ENCODE results near the gene GSTK1. TPM values are rescaled to one million over a fixed set of nuclear protein-coding genes. Genes with fewer than 3 reads are reported as not detected.

The GSTK1 gene
- total and polyA plus RNA-seq, 8 donors: 71.8 to 305 (median 152) TPM

GRCh38 chr7:143295870-143296269 lies 32.6 kb downstream of the GSTK1 start:
- no peak overlapping the region for H3K4me3 ChIP-seq
- H3K27me3 ChIP-seq: no peaks in the 10 kb centered on the region
- H3K4me1 ChIP-seq: peaks cover 12 to 54% (median 26%) of the 10 kb centered on the region in 4 donors
- TF ChIP-seq EP300 (IDR thresholded peaks at IDR 0.05): no peak
- TF ChIP-seq POLR2AphosphoS5 (IDR thresholded peaks at IDR 0.05): no peak
- TF ChIP-seq POLR2A (IDR thresholded peaks at IDR 0.05): no peak
- TF ChIP-seq, protein P1, sequence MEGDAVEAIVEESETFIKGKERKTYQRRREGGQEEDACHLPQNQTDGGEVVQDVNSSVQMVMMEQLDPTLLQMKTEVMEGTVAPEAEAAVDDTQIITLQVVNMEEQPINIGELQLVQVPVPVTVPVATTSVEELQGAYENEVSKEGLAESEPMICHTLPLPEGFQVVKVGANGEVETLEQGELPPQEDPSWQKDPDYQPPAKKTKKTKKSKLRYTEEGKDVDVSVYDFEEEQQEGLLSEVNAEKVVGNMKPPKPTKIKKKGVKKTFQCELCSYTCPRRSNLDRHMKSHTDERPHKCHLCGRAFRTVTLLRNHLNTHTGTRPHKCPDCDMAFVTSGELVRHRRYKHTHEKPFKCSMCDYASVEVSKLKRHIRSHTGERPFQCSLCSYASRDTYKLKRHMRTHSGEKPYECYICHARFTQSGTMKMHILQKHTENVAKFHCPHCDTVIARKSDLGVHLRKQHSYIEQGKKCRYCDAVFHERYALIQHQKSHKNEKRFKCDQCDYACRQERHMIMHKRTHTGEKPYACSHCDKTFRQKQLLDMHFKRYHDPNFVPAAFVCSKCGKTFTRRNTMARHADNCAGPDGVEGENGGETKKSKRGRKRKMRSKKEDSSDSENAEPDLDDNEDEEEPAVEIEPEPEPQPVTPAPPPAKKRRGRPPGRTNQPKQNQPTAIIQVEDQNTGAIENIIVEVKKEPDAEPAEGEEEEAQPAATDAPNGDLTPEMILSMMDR (IDR thresholded peaks at IDR 0.05): no peak
- H3K36me3 ChIP-seq: peaks cover 51 to 95% (median 94%) of the 10 kb centered on the region in 4 donors
- H3K9me3 ChIP-seq: no peaks in the 10 kb centered on the region
- no peak overlapping the region for H3K27ac ChIP-seq
- no peak for DNase-seq
- intact Hi-C loops (cut with DNase I; ENCODE audit: low total_unique reads): no loop called here

DNA sequence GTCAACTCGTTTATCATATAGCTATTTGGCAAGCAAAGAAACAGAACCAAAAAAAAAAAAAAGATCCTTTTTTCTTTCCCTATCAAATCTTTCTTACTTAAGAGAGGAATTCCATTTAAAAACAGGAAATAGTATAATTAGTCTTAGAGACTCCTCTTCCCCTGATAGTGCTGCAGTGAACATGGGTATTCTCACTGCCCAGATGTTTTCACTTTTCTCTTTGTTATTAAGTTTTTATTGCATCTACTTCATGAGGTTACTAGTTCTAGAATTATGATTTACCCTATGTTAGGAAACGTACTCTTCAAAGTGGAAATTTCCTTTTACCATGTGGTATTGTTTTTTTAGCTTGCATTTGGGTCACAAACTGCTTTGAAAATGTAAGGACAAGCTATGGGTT lies 33.4 kb downstream of the GSTK1 start:
- no peaks in the 10 kb centered on the region for H3K27me3 ChIP-seq
- WGBS, 5 donors: 50 to 59% (median 53%) methylated on average over 2 of the region's 2 CpGs
- H3K4me3 ChIP-seq: no peak overlapping the region
- H3K4me1 ChIP-seq: peaks cover 12 to 57% (median 26%) of the 10 kb centered on the region in 4 donors
- no peaks in the 10 kb centered on the region for H3K9me3 ChIP-seq
- no peak overlapping the region for H3K27ac ChIP-seq
- intact Hi-C loops (cut with DNase I; ENCODE audit: low total_unique reads): no loop called here
- no peak for DNase-seq
- peaks cover 51 to 100% (median 99%) of the 10 kb centered on the region in 4 donors for H3K36me3 ChIP-seq
- TF ChIP-seq EP300 (IDR thresholded peaks at IDR 0.05): no peak
- no peak for TF ChIP-seq POLR2A (IDR thresholded peaks at IDR 0.05)
- TF ChIP-seq POLR2AphosphoS5 (IDR thresholded peaks at IDR 0.05): no peak
- TF ChIP-seq, protein P1 (IDR thresholded peaks at IDR 0.05): no peak

GRCh38 chr7:143299346-143299745 lies 36.1 kb downstream of the GSTK1 start:
- intact Hi-C loops (cut with DNase I; ENCODE audit: low total_unique reads): no loop called here
- no peak for DNase-seq

GRCh38 chr7:143299840-143300239 lies 36.6 kb downstream of the GSTK1 start:
- intact Hi-C loops (cut with DNase I; ENCODE audit: low total_unique reads): no loop called here
- DNase-seq: peak; percentile 38 to 64
- peaks cover 39 to 99% (median 96%) of the 10 kb centered on the region in 4 donors for H3K36me3 ChIP-seq

More at GRCh38 chr7:143299346-143299745, 36.1 kb downstream of the GSTK1 start:
- TF ChIP-seq POLR2AphosphoS5 (IDR thresholded peaks at IDR 0.05) (no peak), POLR2A (IDR thresholded peaks at IDR 0.05) (no peak)
- TF ChIP-seq, protein P1 (IDR thresholded peaks at IDR 0.05): no peak
- H3K27ac ChIP-seq: no peak overlapping the region
- 81 to 88% (median 83%) methylated on average over 2 of the region's 2 CpGs for WGBS, 5 donors
- peaks cover 39 to 99% (median 96%) of the 10 kb centered on the region in 4 donors for H3K36me3 ChIP-seq
- H3K4me3 ChIP-seq: no peak overlapping the region
- H3K4me1 ChIP-seq: peaks cover 12 to 59% (median 27%) of the 10 kb centered on the region in 4 donors
- no peaks in the 10 kb centered on the region for H3K27me3 ChIP-seq
- no peaks in the 10 kb centered on the region for H3K9me3 ChIP-seq

More at GRCh38 chr7:143299840-143300239, 36.6 kb downstream of the GSTK1 start:
- H3K9me3 ChIP-seq: no peaks in the 10 kb centered on the region
- no peaks in the 10 kb centered on the region for H3K27me3 ChIP-seq
- no peak overlapping the region for H3K4me3 ChIP-seq
- 66 to 72% (median 67%) methylated on average over 8 of the region's 8 CpGs for WGBS, 5 donors
- TF ChIP-seq, protein P1 (IDR thresholded peaks at IDR 0.05): peak in 4 of 7 experiments; percentile 19 to 51 (median 36)
- no peak for TF ChIP-seq POLR2AphosphoS5 (IDR thresholded peaks at IDR 0.05)
- H3K27ac ChIP-seq: peak overlapping the region in 4 of 5 donors; percentile 46 to 74 (median 62)
- peaks cover 12 to 55% (median 27%) of the 10 kb centered on the region in 4 donors for H3K4me1 ChIP-seq

All from stomach (tissue), 9 donors.